ENCODE data around the gene LRRC49. TPM values are rescaled to one million over a fixed set of nuclear protein-coding genes. Genes with fewer than 3 reads are reported as not detected.

LRRC49 gene
- total RNA-seq, 1 experiment from 2014 or later: 8.3 TPM

GRCh38 chr15:71097890-71098289 lies 205.3 kb downstream of the LRRC49 start:
- Histone ChIP-seq H3K27me3 (ENCODE audit: insufficient read depth, low read length) (no peaks in the 10 kb centered on the region), H4K5ac (ENCODE audit: insufficient read length, low read depth, low read length) (no peak overlapping the region), H3K14ac (ENCODE audit: insufficient read depth, low read length) (no peak overlapping the region), H2BK5ac (ENCODE audit: insufficient read length, low read length) (no peak overlapping the region), H3K56ac (ENCODE audit: insufficient read length, low read depth, low read length) (no peak overlapping the region), H3K9ac (ENCODE audit: extremely low read depth, insufficient read length, low read length) (no peak overlapping the region), H3K18ac (ENCODE audit: insufficient read length, low read depth, low read length) (no peak overlapping the region), H3K4me2 (ENCODE audit: insufficient read depth, insufficient read length, low read length) (no peak overlapping the region), H3K4ac (ENCODE audit: low read depth, low read length) (no peak overlapping the region), H3K23me2 (ENCODE audit: insufficient read length, low read depth, low read length, poor library complexity, severe bottlenecking) (no peaks in the 10 kb centered on the region), H3K79me1 (ENCODE audit: insufficient read depth, low read depth, low read length, poor library complexity, severe bottlenecking) (no peaks in the 10 kb centered on the region), H3T11ph (ENCODE audit: low read length) (no peak overlapping the region), H3K4me1 (ENCODE audit: insufficient read depth, low read length) (no peaks in the 10 kb centered on the region), H2BK120ac (ENCODE audit: low read depth, low read length, poor library complexity, severe bottlenecking) (no peak overlapping the region), H2BK15ac (ENCODE audit: low read depth, low read length) (no peak overlapping the region), H4K91ac (ENCODE audit: insufficient read length, low read depth, low read length) (no peak overlapping the region), H2AFZ (ENCODE audit: low read length) (no peak overlapping the region), H2AK5ac (ENCODE audit: insufficient read length, low read length) (no peak overlapping the region), H4K8ac (replicated peaks; ENCODE audit: insufficient read length, low read depth, low read length) (no peak overlapping the region), H3K23ac (ENCODE audit: insufficient read length, low read depth, low read length) (no peak overlapping the region), H2BK20ac (ENCODE audit: low read depth, low read length, poor library complexity, severe bottlenecking) (no peak overlapping the region), H3K27ac (ENCODE audit: insufficient read length, low read depth, low read length) (no peak overlapping the region), H3K79me2 (ENCODE audit: insufficient read depth, low read length) (no peaks in the 10 kb centered on the region), H3K9me3 (ENCODE audit: control insufficient read depth, low read depth, low read length) (no peaks in the 10 kb centered on the region), H2BK12ac (ENCODE audit: insufficient read length, low read depth, low read length) (no peak overlapping the region), H4K20me1 (ENCODE audit: control insufficient read depth, insufficient read depth, insufficient read length) (no peaks in the 10 kb centered on the region)
- Mint-ChIP-seq H3K27ac (no peak overlapping the region), H3K4me1 (no peaks in the 10 kb centered on the region), H3K9me3 (no peaks in the 10 kb centered on the region), H3K36me3 (ENCODE audit: insufficient read depth in 1 of 3, low read depth in 3 of 3) (no peaks in the 10 kb centered on the region), H3K4me3 (no peak overlapping the region), H3K27me3 (ENCODE audit: low read depth) (peaks cover 11% of the 10 kb centered on the region)
- no peak for TF ChIP-seq CTCF (conservative IDR thresholded peaks at IDR 0.05)
- WGBS (ENCODE audit: extremely low coverage, insufficient read length, low lambda C conversion rate): no CpG with 5 or more reads among the region's 4 CpGs
- no peak for DNase-seq
